Neural cell (in vitro differentiated cells): ENCODE data around the gene PLA2G5. TPM values are rescaled to one million over a fixed set of nuclear protein-coding genes. Genes with fewer than 3 reads are reported as not detected.

ENCODE experiments used
- H2AFZ ChIP-seq: fragments of 200-600, 300-800 bp; sonication (generic), shearing (Covaris generic); 2 replicates; pipeline ENCODE4 v1.6.0; 2014; ENCODE audit warnings: low read depth, mild to moderate bottlenecking, antibody characterized with exemption, low read length, moderate library complexity
- H3F3A ChIP-seq: fragments of 200-600 bp; shearing (Covaris generic); 2 replicates; pipeline ENCODE4 v1.6.1; 2016; ENCODE audit warnings: mild to moderate bottlenecking, moderate library complexity, mixed read lengths, antibody characterized with exemption, low read length; ENCODE audit not compliant: insufficient read depth, poor library complexity, severe bottlenecking
- H3K27ac ChIP-seq: fragments of 200-600, 300-800 bp; sonication (generic), shearing (Covaris generic); 2 replicates; pipeline ENCODE4 v1.5.1; 2014; ENCODE audit warnings: mild to moderate bottlenecking, low read length, moderate library complexity
- H3K27me3 ChIP-seq: fragments of 300-800, 200-600 bp; sonication (generic), shearing (Covaris generic); 2 replicates; pipeline ENCODE4 v1.6.0; 2014; ENCODE audit warnings: mild to moderate bottlenecking, low read depth, low read length, moderate library complexity; ENCODE audit not compliant: insufficient read depth
- H3K36me3 ChIP-seq: fragments of 300-800, 200-600 bp; sonication (generic), shearing (Covaris generic); 2 replicates; pipeline ENCODE4 v1.5.1; 2014; ENCODE audit warnings: mild to moderate bottlenecking, antibody characterized with exemption, low read length, moderate library complexity; ENCODE audit not compliant: insufficient read depth
- H3K4me2 ChIP-seq: fragments of 300-800, 200-600 bp; sonication (generic), shearing (Covaris generic); 2 replicates; pipeline ENCODE4 v1.6.0; 2014; ENCODE audit warnings: mild to moderate bottlenecking, low read length
- H3K4me3 ChIP-seq: fragments of 300-800, 200-600 bp; sonication (generic), shearing (Covaris generic); 2 replicates; pipeline ENCODE4 v1.5.1; 2014; ENCODE audit warnings: mild to moderate bottlenecking, low read length, moderate library complexity
- H3K79me2 ChIP-seq: fragments of 200-600 bp; shearing (Covaris generic); replicated peaks from 2 replicates; pipeline ENCODE4 v1.6.0; 2014; ENCODE audit warnings: mild to moderate bottlenecking, low read length, moderate library complexity; ENCODE audit not compliant: insufficient read depth
- H3K9ac ChIP-seq: fragments of 300-800, 200-600 bp; sonication (generic), shearing (Covaris generic); 2 replicates; pipeline ENCODE4 v1.6.1; 2016; ENCODE audit warnings: mild to moderate bottlenecking, low read length, mixed read lengths
- H3K9me2 ChIP-seq: fragments of 200-600 bp; shearing (Covaris generic); 2 replicates; pipeline ENCODE4 v1.6.1; 2016; ENCODE audit warnings: mild to moderate bottlenecking, low read length, mixed read lengths; ENCODE audit not compliant: insufficient read depth
- H3K9me3 ChIP-seq: fragments of 200-600, 300-800 bp; sonication (generic), shearing (Covaris generic); 2 replicates; pipeline ENCODE4 v1.6.1; 2016; ENCODE audit warnings: mild to moderate bottlenecking, mixed run types, low read length, moderate library complexity, mixed read lengths
- H4K20me1 ChIP-seq: fragments of 200-600 bp; shearing (Covaris generic); 2 replicates; pipeline ENCODE4 v1.6.1; 2016; ENCODE audit warnings: mild to moderate bottlenecking, mixed run types; ENCODE audit not compliant: insufficient read depth
- CTCF ChIP-seq: fragments of 450-650 bp; IDR thresholded peaks from 2 replicates; pipeline ENCODE4 v1.5.1; 2014; ENCODE audit warnings: antibody characterized with exemption, mild to moderate bottlenecking, moderate library complexity; ENCODE audit not compliant: poor library complexity, severe bottlenecking
- EP300 ChIP-seq: fragments of 450-650 bp; conservative IDR thresholded peaks from 2 replicates; pipeline ENCODE4 v1.6.1; 2014; ENCODE audit warnings: antibody characterized with exemption, mild to moderate bottlenecking, moderate library complexity; ENCODE audit not compliant: poor library complexity, severe bottlenecking
- EZH2 ChIP-seq: fragments of 200-600, 300-800 bp; shearing (Covaris generic), sonication (generic); IDR thresholded peaks from 2 replicates; pipeline ENCODE4 v1.6.1; 2014; ENCODE audit warnings: antibody characterized with exemption, low read length, borderline replicate concordance, mild to moderate bottlenecking; ENCODE audit not compliant: insufficient read depth, poor library complexity, severe bottlenecking
- MXI1 ChIP-seq: fragments of 450-650 bp; conservative IDR thresholded peaks from 2 replicates; pipeline ENCODE4 v1.6.1; 2014; ENCODE audit warnings: antibody characterized with exemption, mild to moderate bottlenecking; ENCODE audit not compliant: poor library complexity, severe bottlenecking
- POLR2AphosphoS5 ChIP-seq: IDR thresholded peaks from 2 replicates; pipeline ENCODE4 v1.6.1; 2012
- RAD21 ChIP-seq: fragments of 450-650 bp; conservative IDR thresholded peaks from 2 replicates; pipeline ENCODE4 v1.6.1; 2014; ENCODE audit warnings: antibody characterized with exemption, mild to moderate bottlenecking, moderate library complexity
- SMC3 ChIP-seq: fragments of 450-650 bp; conservative IDR thresholded peaks from 2 replicates; pipeline ENCODE4 v1.6.1; 2014; ENCODE audit warnings: antibody characterized with exemption, mild to moderate bottlenecking, moderate library complexity; ENCODE audit not compliant: poor library complexity
- TAF1 ChIP-seq: IDR thresholded peaks from 2 replicates; pipeline ENCODE4 v1.6.1; 2012; ENCODE audit warnings: low read depth
- polyA plus RNA-seq: library from polyadenylated mRNA; depleted of rRNA; stranded (reverse); fragments of >200 nt; gene quantifications from 2 replicates; pipeline ENCODE4 v1.2.3, GENCODE V29; 2014
- TF ChIP-seq, protein P1 (sequence below): IDR thresholded peaks from 2 replicates; pipeline ENCODE4 v1.6.1; 2012; ENCODE audit warnings: borderline replicate concordance

Gene PLA2G5
- polyA plus RNA-seq, 1 donor from 2014 or later, result not detected

DNA sequence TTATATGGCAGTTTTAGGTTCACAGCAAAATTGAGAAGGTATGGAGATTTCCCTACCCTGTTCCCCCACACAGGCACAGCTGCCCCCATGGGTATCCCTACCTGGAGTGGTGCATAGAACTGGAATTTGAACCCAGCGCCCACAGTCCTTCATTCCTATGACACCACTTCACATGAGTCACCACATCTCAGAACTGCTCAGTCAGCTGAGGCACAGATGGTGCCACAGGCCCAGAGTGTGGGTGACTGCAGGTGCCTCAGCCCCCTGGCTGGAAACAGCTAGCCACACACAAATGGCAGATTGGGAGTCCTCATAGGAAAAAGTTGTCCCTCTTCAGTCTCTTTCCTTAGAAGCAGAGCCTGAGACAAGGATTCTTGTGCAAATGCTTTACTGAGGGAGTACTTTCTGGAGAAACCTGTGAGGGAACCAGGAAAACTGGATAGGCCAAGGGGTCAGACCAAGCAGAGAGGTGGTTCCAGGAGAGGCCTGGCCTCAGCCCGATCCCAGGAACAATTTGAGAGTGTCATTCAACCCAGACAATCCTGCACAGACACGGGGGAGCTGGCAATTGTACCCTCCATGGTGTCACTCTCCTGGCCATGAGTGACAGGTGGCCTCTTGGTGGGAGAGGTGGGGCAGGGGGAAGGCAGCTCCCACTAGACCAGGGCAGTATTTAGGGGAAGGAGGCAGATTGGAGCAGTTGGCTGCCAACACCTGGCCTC is 42.4 kb downstream of the PLA2G5 start:
- Histone ChIP-seq H4K20me1 (no peaks in the 10 kb centered on the region), H3K9me3 (no peaks in the 10 kb centered on the region), H3K9me2 (no peaks in the 10 kb centered on the region), H3K9ac (no peak overlapping the region), H3K27ac (no peak overlapping the region), H3F3A (no peaks in the 10 kb centered on the region), H3K4me2 (no peak overlapping the region), H2AFZ (no peak overlapping the region), H3K27me3 (no peaks in the 10 kb centered on the region), H3K36me3 (no peaks in the 10 kb centered on the region), H3K79me2 (no peaks in the 10 kb centered on the region), H3K4me3 (no peak overlapping the region)
- TF ChIP-seq CTCF (no peak), SMC3 (no peak), EZH2 (no peak)

DNA sequence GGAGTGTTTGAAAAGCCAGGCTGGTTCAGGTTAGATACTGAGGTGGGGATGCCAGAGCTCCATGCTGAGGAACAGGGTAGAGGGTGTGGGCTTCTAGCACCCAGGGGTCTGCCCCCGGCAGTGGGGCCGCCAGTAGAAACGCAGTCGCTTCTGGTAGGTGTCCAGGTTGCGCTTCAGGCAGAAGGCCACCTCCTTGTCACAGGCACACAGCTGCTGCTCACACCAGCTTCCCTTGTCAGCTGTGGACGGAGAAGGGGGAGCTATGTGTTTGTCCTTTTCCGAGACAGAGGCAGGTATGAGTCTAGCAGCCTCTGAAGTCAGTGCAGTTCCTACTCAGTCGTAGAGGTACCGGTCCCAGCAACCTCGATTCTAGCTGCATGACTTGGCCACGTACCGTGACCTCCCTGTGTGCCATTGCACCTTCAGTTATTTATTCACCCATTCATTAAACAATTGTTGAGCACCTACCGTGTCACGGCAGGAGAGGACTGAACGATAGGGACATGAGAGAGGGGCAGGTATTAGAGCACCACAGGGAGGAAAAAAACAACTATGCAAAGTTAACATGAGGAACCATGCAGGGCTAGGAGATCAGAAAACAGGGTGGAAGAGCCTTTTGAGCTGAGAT is 44.1 kb downstream of the PLA2G5 start:
- H3K36me3 ChIP-seq, result no peaks in the 10 kb centered on the region
- no peak overlapping the region for H3K27ac ChIP-seq
- H4K20me1 ChIP-seq, result no peaks in the 10 kb centered on the region
- H3K27me3 ChIP-seq, result no peaks in the 10 kb centered on the region
- H3K9me3 ChIP-seq, result no peaks in the 10 kb centered on the region
- H3K9me2 ChIP-seq, result no peaks in the 10 kb centered on the region
- H3K4me3 ChIP-seq, result no peak overlapping the region
- H3F3A ChIP-seq, result no peaks in the 10 kb centered on the region
- no peak overlapping the region for H2AFZ ChIP-seq
- H3K79me2 ChIP-seq, result no peaks in the 10 kb centered on the region
- no peak overlapping the region for H3K9ac ChIP-seq
- H3K4me2 ChIP-seq, result no peak overlapping the region
- no peak for TF ChIP-seq EZH2
- TF ChIP-seq CTCF, result no peak
- TF ChIP-seq POLR2AphosphoS5, result no peak
- no peak for TF ChIP-seq TAF1
- no peak for TF ChIP-seq SMC3
- TF ChIP-seq, protein P1, sequence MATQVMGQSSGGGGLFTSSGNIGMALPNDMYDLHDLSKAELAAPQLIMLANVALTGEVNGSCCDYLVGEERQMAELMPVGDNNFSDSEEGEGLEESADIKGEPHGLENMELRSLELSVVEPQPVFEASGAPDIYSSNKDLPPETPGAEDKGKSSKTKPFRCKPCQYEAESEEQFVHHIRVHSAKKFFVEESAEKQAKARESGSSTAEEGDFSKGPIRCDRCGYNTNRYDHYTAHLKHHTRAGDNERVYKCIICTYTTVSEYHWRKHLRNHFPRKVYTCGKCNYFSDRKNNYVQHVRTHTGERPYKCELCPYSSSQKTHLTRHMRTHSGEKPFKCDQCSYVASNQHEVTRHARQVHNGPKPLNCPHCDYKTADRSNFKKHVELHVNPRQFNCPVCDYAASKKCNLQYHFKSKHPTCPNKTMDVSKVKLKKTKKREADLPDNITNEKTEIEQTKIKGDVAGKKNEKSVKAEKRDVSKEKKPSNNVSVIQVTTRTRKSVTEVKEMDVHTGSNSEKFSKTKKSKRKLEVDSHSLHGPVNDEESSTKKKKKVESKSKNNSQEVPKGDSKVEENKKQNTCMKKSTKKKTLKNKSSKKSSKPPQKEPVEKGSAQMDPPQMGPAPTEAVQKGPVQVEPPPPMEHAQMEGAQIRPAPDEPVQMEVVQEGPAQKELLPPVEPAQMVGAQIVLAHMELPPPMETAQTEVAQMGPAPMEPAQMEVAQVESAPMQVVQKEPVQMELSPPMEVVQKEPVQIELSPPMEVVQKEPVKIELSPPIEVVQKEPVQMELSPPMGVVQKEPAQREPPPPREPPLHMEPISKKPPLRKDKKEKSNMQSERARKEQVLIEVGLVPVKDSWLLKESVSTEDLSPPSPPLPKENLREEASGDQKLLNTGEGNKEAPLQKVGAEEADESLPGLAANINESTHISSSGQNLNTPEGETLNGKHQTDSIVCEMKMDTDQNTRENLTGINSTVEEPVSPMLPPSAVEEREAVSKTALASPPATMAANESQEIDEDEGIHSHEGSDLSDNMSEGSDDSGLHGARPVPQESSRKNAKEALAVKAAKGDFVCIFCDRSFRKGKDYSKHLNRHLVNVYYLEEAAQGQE, result no peak
- TF ChIP-seq RAD21, result no peak
- TF ChIP-seq EP300, result no peak
- TF ChIP-seq MXI1, result no peak
